ENCODE results near the gene HSPB7.
"Not testable (repeated sequence)": the region's sequence is repeated elsewhere in the genome, so short reads cannot be mapped to it uniquely, and the experiment has no call there.

The HSPB7 gene

DNA sequence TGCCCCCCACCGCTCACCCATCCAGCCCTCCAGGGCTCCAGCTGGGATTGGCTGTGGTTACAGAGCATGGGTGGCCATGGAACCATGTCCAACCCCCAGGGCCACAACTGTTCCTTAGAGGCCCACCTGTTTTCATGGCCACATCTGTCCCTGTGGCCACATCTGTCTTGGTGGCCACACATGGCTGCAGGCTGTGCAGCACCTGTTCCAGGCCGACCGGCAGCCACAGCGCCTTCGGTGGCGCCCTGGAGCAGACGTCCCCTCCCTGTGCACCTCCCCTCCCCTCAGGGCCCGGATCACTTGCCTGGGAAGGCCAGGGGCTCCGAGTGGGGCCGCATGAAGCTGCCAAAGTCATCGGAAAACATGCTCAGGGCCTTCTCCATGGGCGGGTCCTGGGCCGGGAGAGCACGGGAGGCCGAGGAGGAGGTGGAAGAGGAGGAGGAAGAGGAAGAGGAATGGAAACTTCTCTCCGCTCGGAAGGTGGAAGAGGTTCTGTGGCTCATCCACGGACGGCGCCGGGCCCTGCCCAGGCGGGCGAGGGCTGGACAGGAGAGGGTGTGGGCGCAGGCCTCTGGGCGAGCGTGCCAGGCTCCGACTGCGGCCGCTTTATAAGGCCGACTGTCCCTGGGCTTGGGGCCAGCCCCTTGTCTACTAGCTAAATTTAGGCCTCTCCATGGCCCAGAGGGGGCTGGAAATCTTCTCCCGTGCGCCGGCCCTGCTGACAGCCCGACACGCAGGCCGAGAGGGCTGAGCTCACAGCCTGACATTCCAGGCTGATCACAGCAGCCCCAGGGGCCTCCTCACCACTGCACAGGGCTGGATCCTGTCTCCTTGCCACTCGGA is at the start of gene HSPB7:
HSPB7 (minus strand) TSS at position 583 of the 843 bp plus-strand sequence; CDS start at position 503, 80 bp downstream.
- ATAC-seq = no peak

DNA sequence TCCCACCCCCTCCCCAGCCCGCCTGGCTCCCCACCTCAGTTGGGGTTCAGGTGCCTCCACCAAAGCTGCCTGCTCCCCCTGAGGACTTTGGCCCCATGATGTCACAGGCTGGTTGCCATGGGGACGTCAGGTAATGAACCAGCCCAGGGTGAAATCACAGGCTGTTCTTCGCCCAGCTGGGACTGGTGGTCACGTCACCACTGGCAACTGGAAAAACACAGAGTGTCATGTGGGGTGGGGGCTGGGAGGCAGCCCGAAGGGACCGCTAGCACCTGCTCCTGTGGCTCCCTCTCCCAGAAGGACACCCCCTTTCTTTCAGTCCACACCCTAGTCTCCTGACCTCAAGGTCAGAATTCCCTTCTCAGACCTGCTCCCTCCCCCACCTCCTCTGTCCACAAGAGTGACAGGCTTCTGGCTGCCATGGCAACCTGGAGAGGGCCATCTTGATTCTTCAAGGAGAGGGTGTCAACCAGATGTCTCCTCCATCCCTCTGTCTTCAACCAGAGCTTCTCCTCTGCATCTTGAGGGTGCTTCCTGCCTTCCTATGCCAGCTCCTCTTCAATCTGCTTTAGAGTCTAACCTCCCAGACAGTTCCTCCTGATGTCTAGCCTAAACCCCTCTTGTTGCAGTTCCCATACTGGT is 49.4 kb upstream of the HSPB7 start:
- ATAC-seq = no peak

DNA sequence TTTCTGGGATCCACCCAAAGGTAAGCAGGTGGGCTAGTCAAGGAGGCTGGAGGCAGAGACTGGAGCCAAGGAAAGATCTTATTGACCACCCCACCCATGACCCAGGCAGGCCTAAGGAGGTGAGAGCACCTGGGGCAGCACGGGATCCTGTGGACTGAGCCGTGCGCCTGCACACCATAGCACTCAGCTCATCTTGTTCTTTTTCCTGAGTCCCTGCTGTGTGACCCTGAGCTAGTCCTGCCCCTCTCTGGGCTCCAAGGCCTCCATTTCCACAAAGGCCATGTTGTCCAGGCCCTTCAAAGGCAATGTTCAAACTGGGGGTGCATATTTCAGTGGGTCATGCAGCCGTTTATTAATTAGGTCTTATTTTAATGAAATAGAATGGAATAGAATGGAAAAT is 48.4 kb upstream of the HSPB7 start:
- no peak for ATAC-seq

DNA sequence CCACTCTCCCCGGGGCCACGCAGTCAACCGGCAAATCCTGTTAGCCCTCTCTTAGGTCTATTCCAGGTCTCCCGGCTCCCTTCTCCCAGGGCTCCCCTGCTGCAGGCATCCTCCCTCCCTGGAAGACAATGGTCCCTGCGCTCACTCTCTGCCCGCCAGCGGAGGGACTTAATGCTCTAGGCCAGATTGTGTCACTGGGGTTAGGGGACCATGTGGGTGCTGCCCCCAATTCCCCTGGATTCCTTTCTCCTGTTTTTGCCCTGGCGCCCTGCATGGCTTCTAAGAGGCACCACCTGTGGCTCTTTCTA is 47.4 kb upstream of the HSPB7 start:
- no peak for ATAC-seq

DNA sequence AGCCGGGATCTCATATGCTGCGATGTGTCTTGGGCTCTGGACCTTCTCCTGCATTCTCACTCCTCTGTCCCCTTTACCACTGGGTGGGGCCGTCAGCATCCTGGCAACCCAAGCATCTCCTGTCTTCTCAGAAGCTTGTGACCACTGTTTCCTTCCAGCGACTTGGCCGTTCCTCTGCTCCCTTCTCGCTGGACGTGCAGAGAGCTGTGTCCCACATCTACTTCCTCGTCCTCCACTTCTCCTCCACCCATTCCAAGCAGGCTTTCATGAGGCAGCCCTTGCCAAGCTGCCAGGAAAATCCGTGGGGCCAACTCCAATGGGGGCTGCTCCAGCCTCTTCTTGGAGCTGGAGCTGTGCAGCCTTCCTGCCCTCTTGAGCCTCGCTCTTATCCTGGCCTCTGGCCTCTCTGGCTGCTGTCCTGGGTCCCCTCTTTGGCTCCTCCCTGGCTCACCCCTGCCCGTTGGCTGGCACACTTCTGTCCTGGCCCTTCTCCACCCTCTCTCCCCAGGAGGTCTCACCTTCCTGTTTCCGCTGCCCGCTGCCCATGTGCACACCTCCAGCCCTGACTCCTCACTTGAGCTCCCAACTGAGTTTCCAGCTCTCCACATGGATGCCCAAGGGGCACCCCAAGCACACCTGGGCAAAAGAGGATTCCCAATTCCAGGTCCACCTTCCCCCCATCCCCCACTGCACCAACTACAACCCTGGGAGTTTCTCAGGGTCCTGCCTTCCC is 46.9 kb upstream of the HSPB7 start:
- ATAC-seq = no peak

DNA sequence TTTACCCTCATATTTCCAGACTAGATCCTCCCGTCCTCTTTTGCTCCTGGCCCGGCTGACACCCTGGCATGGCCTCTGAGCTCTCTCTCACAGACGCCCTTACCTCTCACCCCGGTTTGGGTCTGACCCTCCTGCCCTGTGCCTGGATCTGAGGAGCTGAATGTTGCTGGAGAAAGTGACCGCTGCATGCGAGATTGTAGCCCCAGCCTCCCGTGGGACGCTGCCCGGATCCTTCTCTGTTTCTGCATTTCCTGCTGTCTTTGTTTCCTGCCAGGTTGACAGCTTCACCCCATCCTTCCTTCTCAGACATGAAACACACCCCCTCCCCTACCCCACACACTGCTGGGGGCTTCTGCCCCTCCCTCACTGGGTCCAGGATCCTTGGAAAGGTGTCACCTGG is 46.1 kb upstream of the HSPB7 start:
- ATAC-seq = no peak

DNA sequence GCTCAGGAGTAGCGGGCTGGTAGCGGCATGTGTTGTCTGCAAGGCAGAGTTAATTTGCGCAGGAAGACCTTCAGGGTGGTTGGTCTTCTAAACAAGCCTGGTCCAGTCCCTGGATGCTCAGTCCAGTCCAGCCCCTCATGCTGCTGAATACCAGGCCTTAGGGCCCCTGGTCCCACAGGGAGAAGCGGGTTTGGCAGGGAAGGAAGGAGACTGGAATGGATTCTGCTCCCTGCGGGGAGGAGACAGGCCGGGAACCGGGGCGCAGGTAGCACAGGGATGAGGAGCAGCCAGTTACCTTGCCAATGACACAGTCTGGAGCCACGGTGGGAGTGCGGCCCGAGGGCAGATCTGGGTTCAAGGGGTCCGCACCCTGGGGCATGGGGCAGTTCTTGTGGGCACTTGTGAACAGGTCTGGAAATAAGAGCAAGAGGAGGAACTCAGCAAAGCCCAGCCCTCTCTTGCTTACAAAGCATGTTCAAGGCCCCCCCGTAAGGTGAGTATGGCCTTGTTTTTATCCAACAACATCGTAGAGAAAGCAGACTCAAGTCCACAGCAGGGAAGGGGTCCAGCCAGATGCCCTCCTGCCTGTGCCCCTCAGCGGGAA is 45.5 kb upstream of the HSPB7 start:
- no peak for ATAC-seq

DNA sequence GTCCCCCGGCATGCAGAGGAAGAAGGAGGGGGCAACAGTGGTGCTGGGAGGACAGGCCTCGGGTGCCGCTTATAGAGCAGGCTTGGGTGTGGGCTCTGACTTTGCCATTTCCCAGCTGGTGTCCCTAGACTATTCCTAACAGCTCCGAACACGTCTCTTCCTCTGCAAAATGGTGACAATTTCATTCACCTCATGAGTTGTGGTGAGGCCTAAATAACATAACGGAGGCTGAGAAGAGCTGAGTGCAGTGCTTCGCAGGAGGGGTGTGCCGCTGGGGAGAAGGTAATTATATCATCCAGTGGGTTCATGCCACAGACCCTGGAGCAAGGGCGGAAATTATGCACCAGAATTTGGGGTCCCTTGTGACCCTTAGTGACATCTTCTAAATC is 44.8 kb upstream of the HSPB7 start:
- ATAC-seq = not testable (repeated sequence)

DNA sequence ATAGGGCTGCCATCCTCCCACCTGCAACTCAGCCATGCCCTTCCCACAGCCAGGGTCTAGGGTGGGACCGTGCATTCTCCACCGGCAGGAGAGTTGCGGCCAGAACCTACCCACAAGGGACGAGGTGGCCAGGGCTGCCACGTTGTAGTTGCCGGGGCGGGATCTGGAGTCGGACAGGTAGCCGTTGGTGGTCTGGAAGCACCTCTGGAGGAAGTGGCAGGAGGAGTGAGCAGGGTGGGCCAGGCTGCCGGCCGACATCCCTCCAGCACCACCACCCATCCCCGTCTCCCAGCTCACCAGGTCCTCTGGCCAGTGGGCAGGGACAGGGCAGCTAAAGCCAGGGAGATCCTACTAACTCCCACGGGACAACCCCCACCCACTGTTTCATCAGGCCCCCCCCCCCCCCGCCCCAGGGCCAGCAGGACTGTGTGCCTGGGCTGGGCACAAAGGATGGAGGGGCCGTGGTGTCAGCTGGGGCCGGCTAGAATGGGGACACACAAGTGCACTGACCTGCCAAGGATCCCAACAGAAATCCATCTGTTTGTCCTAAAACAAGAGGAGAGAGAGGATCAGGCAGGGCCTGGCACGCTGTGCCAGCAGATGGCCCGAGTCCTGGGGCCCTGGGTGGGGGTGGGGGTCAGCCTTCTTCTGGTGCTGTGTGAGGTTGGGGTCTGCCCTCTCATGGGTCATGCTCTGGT is 44.3 kb upstream of the HSPB7 start:
- not testable (repeated sequence) for ATAC-seq

DNA sequence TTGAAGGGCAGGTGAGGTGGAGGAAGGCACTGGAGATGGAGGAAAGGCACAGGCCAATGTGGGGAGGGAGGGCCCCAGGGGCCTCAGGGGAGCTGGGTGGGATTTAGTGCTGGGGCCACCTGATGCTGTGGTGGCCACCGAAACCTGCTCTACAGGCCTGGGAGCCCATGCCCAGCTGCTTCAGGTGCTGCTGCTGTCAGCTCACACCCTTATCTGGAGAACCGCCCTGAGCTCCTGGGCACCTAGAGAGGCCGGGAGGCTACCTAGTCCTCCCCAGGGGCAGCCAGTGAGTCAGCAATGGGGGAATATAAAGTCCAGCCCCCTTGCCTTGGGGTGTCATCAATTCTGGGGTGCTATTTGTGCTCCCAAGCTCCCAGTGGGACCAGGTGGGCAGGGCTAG is 43.4 kb upstream of the HSPB7 start:
- no peak for ATAC-seq

DNA sequence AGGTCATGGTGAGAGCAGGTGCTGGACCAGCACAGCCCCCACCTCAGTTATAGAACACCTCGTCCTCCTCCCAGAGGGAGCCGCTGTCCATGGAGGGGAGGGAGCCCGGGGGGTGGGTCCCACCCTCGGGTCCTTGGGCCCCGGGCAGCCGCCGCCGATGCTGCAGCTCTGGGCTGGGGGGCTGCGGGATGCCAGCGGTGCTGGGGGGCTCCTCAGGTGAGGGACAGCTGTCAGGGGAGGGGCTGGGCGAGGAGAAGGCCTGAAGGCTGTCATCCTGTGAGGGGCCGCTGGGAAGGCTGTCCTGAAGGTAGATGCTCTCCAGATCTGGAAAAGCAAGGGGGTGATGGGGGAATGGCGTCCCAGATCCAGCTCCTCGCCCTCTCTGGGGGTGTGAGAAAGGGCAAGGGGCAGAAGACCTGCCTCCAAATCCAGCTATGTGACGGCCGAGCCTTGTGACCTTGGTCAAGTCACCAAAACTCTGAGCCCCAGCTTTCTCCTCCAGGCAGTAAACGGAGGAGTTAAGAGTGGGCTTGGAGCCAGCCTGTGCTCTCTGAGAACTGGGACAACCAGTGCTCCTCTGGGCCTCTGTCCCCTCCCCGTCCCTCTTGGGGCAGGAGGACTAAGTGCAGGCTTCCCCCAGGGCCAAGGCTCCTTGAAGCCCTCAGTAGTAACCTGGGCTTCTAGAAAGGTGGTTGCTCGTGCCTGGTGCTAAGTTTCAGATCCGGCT is 40.7 kb upstream of the HSPB7 start:
- not testable (repeated sequence) for ATAC-seq

DNA sequence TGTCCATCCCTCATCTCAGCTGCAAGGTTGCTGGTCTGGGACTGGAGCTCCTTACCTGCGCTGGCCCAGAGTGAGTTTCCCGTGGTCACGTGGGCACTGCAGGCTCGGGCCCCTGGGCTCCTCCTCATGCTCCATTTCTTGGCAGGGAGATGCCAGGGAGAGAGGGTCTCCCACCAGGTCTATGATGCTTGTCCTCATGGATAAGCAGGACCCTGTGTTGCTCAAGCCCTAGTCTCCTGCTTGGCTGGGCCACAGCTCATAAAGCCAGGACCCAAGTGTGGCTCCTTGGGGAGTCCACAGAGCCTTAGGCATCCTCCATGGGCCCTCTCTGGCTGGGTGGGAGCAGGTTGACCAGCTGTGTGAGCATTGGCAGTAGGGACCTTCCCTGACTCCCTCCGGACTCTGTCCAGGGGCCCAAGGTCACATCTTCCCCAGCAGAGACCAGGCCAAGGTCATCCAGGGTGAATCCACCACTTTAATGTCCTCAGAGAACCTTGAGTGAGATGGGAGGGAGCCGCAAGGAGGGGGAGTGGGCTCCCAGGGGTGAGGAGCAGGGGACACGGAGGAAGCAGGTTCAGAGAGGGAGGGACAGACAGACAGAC is 39.6 kb upstream of the HSPB7 start:
- not testable (repeated sequence) for ATAC-seq

DNA sequence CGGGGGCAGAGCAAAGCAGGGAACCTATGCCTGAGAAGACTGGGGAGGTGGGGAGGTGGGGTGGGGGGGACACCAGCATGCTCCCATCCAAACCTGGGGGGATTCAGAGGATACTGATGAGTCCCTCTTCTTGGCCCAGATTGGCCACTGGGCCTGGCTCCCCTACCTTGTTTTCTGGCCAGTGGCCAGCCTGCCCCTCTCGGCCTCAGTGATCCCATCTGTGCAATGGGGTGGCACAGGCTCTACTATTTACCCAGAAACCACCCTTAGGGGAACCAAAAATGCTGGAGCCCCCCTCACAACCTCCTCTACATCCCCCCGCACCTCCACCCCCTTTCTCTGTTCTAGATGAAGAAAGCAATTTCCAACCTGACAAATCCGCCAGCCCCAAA is 38.7 kb upstream of the HSPB7 start:
- ATAC-seq = not testable (repeated sequence)

DNA sequence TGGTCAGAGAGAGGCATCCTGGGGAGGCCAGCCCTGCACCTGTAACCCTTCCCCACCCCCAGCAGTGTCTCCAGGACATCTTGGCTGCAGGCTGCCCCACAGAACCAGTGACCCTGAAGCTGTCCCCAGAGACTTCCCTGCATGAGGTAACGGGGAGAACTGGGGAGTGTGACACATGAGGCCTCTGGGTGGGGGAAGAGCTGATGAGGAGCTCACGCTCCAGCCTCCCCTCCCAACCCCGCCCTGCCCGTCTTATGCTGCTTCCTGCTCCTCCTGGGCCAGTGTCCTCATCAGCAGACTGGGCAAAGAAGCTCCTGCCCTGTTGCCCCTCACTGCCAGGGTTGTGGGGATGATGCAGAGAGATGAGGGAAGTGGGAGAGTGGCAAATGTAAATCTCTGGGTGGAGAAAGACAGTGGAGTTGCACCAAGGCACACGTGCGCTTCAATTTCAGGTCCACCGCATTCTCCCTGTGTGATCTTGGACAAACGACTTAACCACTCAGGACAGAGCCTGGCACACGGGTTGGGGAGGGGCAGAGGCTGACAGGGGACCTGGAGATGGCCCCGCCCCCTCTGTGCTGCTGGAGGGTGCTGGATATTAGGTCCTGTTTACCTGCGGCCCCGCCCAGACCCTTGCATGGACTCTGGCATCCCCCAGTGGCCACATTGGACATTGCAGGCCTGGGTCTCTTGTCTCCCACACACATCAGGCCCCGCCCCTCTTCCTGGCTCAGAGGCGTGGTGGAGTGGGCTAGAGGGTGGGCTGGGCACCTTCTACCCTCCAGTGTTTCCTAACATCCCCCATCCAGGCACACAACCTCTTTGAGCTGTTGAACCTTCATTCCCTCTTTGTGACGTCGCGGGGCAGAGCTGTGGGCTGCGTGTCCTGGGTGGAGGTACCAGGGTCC is 38.0 kb upstream of the HSPB7 start:
- ATAC-seq = peak; percentile 89 to 91

DNA sequence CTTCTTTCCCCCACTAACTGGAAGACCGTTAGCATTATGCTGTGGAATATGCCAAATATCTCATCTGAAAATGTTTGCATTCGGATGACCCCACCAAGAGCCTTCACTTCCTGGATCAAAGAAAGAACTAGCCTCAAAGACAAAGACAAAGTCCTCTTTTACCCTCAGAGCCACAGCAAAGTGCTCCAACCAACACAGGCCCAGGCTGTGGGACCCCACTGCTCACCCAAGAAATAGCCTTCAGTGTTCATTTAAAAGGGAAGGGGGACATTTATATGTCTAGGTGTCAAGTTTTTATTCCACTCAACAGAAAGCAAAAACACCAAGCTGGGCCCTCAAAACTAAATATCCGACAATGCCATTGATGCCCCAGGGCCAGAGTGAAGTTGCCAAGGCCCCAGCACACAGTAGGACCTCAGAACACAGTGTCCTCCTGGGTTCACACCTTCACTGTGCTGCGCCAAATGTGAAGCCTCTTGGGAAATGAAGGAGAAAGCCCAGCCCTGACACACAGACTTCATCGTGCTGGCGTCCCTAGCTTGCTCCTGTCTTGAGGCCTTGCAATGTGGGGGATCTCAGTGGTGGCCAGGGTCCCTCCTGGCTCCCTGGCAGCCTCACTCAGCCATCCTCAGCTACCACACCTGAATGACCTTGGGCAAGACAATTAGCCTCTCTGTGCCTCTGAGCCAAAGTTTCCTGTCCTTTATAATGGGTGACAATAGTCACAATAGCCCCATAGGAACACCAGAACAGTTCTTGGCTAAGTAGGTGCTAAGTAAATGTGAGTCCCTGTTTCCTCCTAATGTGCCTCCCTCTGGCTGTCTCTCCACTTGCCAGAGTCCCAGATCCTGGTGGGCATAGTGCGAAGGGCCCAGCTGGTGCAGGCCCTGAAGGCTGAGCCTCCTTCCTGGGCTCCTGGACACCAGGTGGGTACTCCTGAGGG is 37.0 kb upstream of the HSPB7 start:
- no peak for ATAC-seq

DNA sequence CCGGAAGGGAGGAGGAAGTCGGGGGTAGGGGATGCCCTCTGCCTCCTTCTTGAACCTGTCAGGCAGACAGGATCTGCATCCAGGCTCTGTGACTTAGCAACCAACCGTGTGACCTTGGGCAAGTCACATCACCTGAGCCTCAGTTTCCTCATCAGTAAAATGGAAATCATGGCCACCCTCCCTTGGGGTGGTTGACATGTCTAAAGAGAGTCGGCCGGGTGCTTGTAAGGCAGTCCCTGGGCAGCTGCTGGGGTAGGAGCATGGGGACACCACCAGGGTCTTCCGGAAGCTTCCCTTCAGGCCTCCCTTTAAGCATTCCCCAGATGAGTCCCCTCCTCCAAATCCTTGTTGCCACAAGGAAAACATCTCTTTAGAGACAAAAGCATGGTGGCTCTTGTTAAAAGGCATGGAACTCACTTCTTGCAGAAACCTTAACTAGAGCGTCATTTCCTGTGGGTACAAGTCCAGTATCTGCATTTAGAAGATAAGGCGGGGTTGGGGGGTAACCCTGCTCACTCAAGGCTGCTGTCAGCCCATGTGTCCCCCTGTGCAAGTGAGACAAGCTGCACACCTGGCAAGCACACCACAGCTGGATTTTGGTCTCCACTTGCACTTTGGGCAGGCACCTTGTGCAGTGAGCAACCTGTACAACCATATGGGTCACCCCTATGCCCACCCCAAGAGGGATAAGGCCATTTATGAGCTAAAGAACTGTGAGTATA is 36.1 kb upstream of the HSPB7 start:
- ATAC-seq = no peak

DNA sequence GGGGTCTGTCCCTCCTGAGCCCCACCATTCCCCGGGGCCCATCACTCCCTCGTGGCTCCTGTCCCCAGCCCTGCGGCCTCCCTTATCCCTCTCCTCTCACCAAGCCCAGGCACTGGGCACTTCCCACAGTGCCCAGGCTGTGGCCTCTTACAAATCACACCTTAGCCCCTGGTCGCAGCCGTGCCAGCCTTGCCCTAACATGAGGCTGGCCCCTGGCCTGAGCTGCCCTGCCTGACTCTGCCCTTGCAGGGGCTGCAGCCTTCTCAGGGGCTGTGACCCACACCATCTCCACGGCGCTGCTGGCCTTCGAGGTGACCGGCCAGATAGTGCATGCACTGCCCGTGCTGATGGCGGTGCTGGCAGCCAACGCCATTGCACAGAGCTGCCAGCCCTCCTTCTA is 34.1 kb upstream of the HSPB7 start:
- not testable (repeated sequence) for ATAC-seq

DNA sequence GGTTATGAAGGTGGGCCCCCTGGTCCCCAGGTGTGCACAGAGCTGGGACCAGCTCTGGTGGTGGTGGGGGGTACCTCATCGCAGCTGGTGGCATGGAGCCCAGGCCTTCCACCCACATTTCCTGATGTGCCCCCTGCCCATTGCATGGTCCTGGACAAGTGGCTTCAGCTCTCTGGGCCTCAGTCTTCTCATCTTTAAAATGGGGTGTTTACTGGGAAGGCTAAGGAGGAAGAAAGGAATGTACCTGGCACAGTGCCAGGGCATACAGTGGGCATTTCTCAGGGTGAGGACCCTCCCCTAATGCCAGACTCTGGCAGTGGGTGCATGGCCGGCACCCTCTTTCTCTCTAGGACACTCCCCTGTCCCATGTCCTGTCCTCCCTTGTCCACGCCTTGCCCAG is 33.2 kb upstream of the HSPB7 start:
- no peak for ATAC-seq

DNA sequence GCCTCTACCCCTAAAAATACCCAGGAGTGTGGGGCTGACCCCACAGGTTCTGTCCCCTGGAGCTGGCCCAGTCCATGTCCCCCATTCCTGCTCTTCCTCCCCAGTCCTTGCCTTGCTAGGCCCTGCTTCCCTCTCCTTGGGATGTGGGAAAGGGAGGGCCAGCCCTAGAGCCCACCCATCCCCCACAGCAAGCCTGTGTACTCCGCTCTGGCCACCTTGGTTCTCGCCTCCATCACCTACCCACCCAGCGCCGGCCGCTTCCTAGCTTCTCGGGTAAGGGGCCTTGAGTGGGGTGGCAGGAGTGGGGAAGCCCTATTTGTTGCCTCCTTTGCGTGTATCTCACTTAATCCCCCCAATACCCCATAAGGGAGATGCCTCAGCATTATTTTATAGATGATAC is 32.5 kb upstream of the HSPB7 start:
- ATAC-seq = no peak

Measured in activated CD4-positive, CD25-positive, alpha-beta regulatory T cell treated with anti-CD3 and anti-CD28 coated beads, Interleukin-2, amount 50 U/mL, for 24 hours (primary cell).